Activated CD8-positive, alpha-beta T cell treated with anti-CD3 and anti-CD28 coated beads for 36 hours (primary cell): Measurements from ENCODE around the gene TMEM11. TPM values are rescaled to one million over a fixed set of nuclear protein-coding genes. Genes with fewer than 3 reads are reported as not detected.

Experiments used
- ATAC-seq: fragments of 200-7000 bp; cut with Tn5 transposase; one replicate; pipeline ENCODE4 v1.10.0; 2021; ENCODE audit warnings: mild to moderate bottlenecking, moderate library complexity
- CTCF ChIA-PET: fragments of 350-600 bp; sonication (Branson Sonifier 250); formaldehyde crosslinking; loops from one replicate; lab custom pipeline; 2021; ENCODE audit warnings: antibody characterized with exemption; lab: Charles Lee
- POLR2A ChIA-PET: fragments of 350-600 bp; sonication (Branson Sonifier 250); formaldehyde crosslinking; loops from one replicate; lab custom pipeline; 2021; ENCODE audit warnings: antibody characterized with exemption; lab: Charles Lee
- DNase-seq: peaks from one replicate; pipeline ENCODE4 v3.0.0-alpha.2; 2020
- H3K27ac Mint-ChIP-seq: one replicate; pipeline ENCODE4 v1.8.0; 2021; ENCODE audit warnings: mild to moderate bottlenecking, mixed read lengths
- H3K27me3 Mint-ChIP-seq: one replicate; pipeline ENCODE4 v1.8.0; 2021; ENCODE audit warnings: mixed read lengths
- H3K36me3 Mint-ChIP-seq: one replicate; pipeline ENCODE4 v1.8.0; 2021; ENCODE audit warnings: low read depth, mixed read lengths
- H3K4me1 Mint-ChIP-seq: one replicate; pipeline ENCODE4 v1.8.0; 2021; ENCODE audit warnings: low read depth, mixed read lengths
- H3K4me3 Mint-ChIP-seq: one replicate; pipeline ENCODE4 v1.8.0; 2021; ENCODE audit warnings: mild to moderate bottlenecking, moderate library complexity, mixed read lengths
- H3K9me3 Mint-ChIP-seq: one replicate; pipeline ENCODE4 v1.8.0; 2021; ENCODE audit warnings: mixed read lengths
- intact Hi-C: fragments of 100-400 bp; cut with micrococcal nuclease; formaldehyde crosslinking; loops from one replicate; pipeline ENCODE4 v1.10.0; 2022
- total RNA-seq, 2 experiments: library from RNA; stranded (reverse); gene quantifications; one replicate each; pipeline ENCODE4 v1.2.3, GENCODE V29; 2021
- TF ChIP-seq, protein P1 (sequence below): fragments of 200-600 bp; IDR thresholded peaks from one replicate; pipeline ENCODE4 v1.8.0; 2022; ENCODE audit warnings: antibody characterized with exemption, mild to moderate bottlenecking

Gene TMEM11, protein sequence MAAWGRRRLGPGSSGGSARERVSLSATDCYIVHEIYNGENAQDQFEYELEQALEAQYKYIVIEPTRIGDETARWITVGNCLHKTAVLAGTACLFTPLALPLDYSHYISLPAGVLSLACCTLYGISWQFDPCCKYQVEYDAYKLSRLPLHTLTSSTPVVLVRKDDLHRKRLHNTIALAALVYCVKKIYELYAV
- 10 to 100 TPM; 26.2 to 28.9 TPM for total RNA-seq

DNA sequence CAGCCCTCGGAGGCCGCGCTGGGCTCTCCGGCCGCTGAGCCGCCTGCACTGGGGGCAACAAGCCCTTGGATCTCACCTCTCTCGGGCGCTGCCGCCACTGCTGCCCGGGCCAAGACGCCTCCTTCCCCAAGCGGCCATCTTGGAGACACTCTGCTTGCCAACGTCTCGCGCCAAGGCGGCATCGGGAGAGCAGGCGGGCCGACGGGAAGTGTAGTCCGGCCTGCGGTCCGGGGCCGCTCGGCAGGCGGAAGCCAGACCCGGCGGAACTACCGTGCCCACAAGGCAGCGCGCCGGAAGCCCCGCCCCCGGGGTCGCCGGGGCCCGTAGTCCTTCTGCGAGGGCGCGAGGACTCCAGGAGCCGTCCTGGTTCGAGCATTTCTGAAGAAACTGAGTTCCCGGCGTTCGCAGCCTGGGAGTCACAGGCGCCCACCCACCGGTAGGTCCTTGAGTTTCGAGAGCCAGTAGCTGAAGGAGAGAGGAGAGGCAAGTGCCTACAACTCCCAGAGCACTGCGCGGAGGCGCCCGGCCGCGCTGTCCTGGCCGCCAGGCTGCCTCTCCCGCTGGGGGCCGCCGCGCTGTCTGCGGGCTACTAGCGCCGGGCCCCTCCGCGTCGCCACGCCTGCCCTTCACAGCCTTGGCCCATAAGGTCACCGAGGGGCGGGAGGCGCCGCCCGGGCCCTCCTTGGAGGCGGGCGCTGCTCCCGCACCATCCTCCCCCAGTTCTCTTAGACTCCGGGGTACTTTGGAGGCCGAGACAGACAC is at the start of gene TMEM11:
TSS of gene TMEM11 (minus strand) at position 147 of the 762 bp plus-strand sequence. CDS start at position 138, 9 bp downstream.
- peak; percentile 96 for DNase-seq
- CTCF ChIA-PET: interaction anchor here (1.1 to 5.1 kb wide), 8 partner anchors 21 to 171 kb away, joined by 3 to 25 read pairs (median 4); partner anchors contain the start of gene USP22
- ATAC-seq: peak; percentile 95
- peaks cover 20% of the 10 kb centered on the region for H3K36me3 Mint-ChIP-seq
- TF ChIP-seq, protein P1, sequence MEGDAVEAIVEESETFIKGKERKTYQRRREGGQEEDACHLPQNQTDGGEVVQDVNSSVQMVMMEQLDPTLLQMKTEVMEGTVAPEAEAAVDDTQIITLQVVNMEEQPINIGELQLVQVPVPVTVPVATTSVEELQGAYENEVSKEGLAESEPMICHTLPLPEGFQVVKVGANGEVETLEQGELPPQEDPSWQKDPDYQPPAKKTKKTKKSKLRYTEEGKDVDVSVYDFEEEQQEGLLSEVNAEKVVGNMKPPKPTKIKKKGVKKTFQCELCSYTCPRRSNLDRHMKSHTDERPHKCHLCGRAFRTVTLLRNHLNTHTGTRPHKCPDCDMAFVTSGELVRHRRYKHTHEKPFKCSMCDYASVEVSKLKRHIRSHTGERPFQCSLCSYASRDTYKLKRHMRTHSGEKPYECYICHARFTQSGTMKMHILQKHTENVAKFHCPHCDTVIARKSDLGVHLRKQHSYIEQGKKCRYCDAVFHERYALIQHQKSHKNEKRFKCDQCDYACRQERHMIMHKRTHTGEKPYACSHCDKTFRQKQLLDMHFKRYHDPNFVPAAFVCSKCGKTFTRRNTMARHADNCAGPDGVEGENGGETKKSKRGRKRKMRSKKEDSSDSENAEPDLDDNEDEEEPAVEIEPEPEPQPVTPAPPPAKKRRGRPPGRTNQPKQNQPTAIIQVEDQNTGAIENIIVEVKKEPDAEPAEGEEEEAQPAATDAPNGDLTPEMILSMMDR: no peak
- H3K27ac Mint-ChIP-seq: peak within 1 kb of the TSS; percentile 94
- intact Hi-C loops: loop anchor here (1.0 kb wide), 1 partner anchor 71 kb away; no protein-coding TSS in a partner anchor
- H3K4me3 Mint-ChIP-seq: peak within 1 kb of the TSS; percentile 95
- no peaks in the 10 kb centered on the region for H3K9me3 Mint-ChIP-seq
- POLR2A ChIA-PET: interaction anchor here (0.6 to 2.6 kb wide), 9 partner anchors 8 to 88 kb away, joined by 3 to 14 read pairs (median 3); partner anchors contain the start of genes DHRS7B and NATD1
- no peaks in the 10 kb centered on the region for H3K27me3 Mint-ChIP-seq
- H3K4me1 Mint-ChIP-seq: peaks cover 68% of the 10 kb centered on the region

DNA sequence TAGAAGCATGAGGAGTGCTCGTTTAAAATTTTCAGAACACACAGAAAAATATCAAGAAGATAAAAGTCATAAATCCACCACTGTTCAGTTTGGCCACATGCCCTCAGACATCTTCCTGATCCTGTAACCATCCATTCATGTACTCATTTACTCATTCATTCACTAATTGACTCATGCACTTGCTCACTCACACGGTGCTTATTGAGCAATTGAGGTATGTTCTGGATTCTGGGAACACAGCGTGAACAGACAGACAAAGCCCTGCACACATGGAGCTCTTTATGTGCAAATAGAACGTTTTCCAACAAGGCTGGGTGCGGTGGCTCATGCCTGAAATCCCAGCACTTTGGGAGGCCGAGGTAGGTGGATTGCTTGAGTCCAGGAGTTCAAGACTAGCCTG is 49.4 kb upstream of the TMEM11 start:
- POLR2A ChIA-PET: no interaction called here
- DNase-seq: no peak
- Mint-ChIP-seq H3K36me3 (no peaks in the 10 kb centered on the region), H3K4me3 (no peak overlapping the region), H3K9me3 (no peaks in the 10 kb centered on the region), H3K4me1 (peaks cover 8% of the 10 kb centered on the region), H3K27me3 (no peaks in the 10 kb centered on the region), H3K27ac (no peak overlapping the region)
- peak; percentile 45 for ATAC-seq
- CTCF ChIA-PET: interaction anchor here (2.3 kb wide), 1 partner anchor 16 kb away, joined by 7 read pairs; no protein-coding TSS in a partner anchor
- intact Hi-C loops: no loop called here
- TF ChIP-seq, protein P1: no peak

DNA sequence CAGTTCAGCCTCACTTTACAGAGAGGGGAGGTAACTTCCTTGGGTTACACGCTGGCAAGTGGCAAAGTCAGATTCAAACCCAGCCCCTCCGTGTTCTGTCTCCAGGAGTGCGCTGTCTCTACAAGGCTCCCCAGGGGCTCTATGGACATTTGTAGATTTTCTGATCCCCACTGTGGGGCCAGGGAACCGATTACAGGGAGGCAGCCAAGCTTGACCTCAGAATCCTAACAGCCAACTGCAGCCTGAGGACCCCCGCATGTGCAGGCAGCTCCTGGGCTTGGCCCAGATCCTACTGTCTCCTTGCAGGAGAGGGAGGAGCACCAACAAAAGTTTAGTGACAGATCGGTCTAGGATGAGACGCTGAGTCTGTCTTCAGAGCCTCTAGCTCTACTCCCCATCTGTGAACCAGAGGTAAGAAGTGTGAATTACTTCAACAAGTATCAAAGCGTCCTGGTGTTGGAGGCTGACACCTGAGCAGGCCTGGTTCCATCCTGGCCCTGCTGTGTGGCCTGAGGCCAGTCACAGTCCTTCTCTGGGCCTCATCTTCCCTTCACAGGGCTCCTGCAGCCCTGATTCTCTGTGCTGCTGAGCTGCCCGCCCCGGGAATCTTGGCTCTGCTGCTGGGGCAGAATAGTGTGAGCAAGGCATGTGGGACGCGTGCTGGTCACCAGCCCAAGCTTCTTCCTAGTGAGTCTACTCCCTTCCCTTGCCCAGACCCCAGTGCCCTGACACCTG is 48.5 kb upstream of the TMEM11 start:
- no peaks in the 10 kb centered on the region for H3K36me3 Mint-ChIP-seq

DNA sequence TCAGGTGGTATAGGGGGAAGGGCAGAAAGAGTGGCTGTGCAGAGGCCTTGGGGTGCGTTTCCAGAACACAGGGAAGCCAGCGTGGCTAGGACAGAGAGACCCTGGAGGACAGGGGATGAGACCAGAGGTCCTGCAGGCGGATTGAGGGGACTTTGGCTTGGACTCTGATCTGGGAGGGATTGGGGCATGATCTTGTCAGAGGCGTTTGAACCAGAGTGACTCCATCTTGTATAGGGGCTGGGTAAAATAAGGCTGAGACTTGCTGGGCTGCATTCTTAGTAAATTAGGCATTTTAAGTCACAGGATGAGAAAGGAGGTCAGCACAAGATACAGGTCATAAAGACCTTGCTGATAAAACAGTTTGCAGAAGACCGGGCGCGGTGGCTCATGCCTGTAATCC is 44.6 kb upstream of the TMEM11 start:
- H3K27me3 Mint-ChIP-seq: no peaks in the 10 kb centered on the region
- H3K4me3 Mint-ChIP-seq: no peak overlapping the region
- no peak overlapping the region for H3K27ac Mint-ChIP-seq
- POLR2A ChIA-PET: no interaction called here
- ATAC-seq (no peak), DNase-seq (no peak)
- H3K9me3 Mint-ChIP-seq: no peaks in the 10 kb centered on the region
- TF ChIP-seq, protein P1: no peak
- CTCF ChIA-PET: no interaction called here
- peaks cover 4% of the 10 kb centered on the region for H3K4me1 Mint-ChIP-seq
- H3K36me3 Mint-ChIP-seq: no peaks in the 10 kb centered on the region
- intact Hi-C loops: loop anchor here (10.0 kb wide), 1 partner anchor 134 kb away; the partner anchor contains the start of gene DHRS7B

More for the DNA sequence above, 48.5 kb upstream of the TMEM11 start:
- intact Hi-C loops: no loop called here
- ATAC-seq (no peak), DNase-seq (no peak)
- POLR2A ChIA-PET: no interaction called here
- no peak overlapping the region for H3K27ac Mint-ChIP-seq
- CTCF ChIA-PET: interaction anchor here (1.5 kb wide), 1 partner anchor 14 kb away, joined by 3 read pairs; no protein-coding TSS in a partner anchor
- no peaks in the 10 kb centered on the region for H3K9me3 Mint-ChIP-seq
- no peaks in the 10 kb centered on the region for H3K27me3 Mint-ChIP-seq
- peaks cover 2% of the 10 kb centered on the region for H3K4me1 Mint-ChIP-seq
- TF ChIP-seq, protein P1: no peak
- no peak overlapping the region for H3K4me3 Mint-ChIP-seq
